ENCODE results near the gene STRA8.

Gene STRA8

GRCh38 chr7:135236727-135237126 lies 3.1 kb downstream of the STRA8 start:
- DNase-seq (ENCODE audit: low spot score) (no peak), ATAC-seq (ENCODE audit: low read depth) (no peak)
- Histone ChIP-seq H3K36me3 (ENCODE audit: low read depth) (no peaks in the 10 kb centered on the region), H3K4me1 (ENCODE audit: insufficient read depth, poor library complexity, severe bottlenecking) (no peaks in the 10 kb centered on the region), H3K27ac (ENCODE audit: poor library complexity, severe bottlenecking) (no peak overlapping the region), H3K4me3 (ENCODE audit: severe bottlenecking) (no peak overlapping the region), H3K27me3 (ENCODE audit: insufficient read depth, poor library complexity, severe bottlenecking) (no peaks in the 10 kb centered on the region), H3K9me3 (ENCODE audit: severe bottlenecking) (no peaks in the 10 kb centered on the region)
- TF ChIP-seq CTCF (IDR thresholded peaks at IDR 0.05; ENCODE audit: poor library complexity, severe bottlenecking), result no peak

GRCh38 chr7:135238112-135238744 lies 4.6 kb downstream of the STRA8 start:
- ATAC-seq (ENCODE audit: low read depth) (no peak), DNase-seq (ENCODE audit: low spot score) (no peak)
- Histone ChIP-seq H3K9me3 (ENCODE audit: severe bottlenecking) (no peaks in the 10 kb centered on the region), H3K4me3 (ENCODE audit: severe bottlenecking) (no peak overlapping the region), H3K36me3 (ENCODE audit: low read depth) (no peaks in the 10 kb centered on the region), H3K4me1 (ENCODE audit: insufficient read depth, poor library complexity, severe bottlenecking) (no peaks in the 10 kb centered on the region), H3K27me3 (ENCODE audit: insufficient read depth, poor library complexity, severe bottlenecking) (no peaks in the 10 kb centered on the region), H3K27ac (ENCODE audit: poor library complexity, severe bottlenecking) (no peak overlapping the region)
- TF ChIP-seq CTCF (IDR thresholded peaks at IDR 0.05; ENCODE audit: poor library complexity, severe bottlenecking), result peak; percentile 26

- Histone ChIP-seq H3K27ac (ENCODE audit: poor library complexity, severe bottlenecking) (no peak overlapping the region), H3K27me3 (ENCODE audit: insufficient read depth, poor library complexity, severe bottlenecking) (no peaks in the 10 kb centered on the region), H3K9me3 (ENCODE audit: severe bottlenecking) (no peaks in the 10 kb centered on the region), H3K36me3 (ENCODE audit: low read depth) (no peaks in the 10 kb centered on the region), H3K4me3 (ENCODE audit: severe bottlenecking) (no peak overlapping the region), H3K4me1 (ENCODE audit: insufficient read depth, poor library complexity, severe bottlenecking) (no peaks in the 10 kb centered on the region)
- no peak for DNase-seq (ENCODE audit: low spot score)
- no peak for ATAC-seq (ENCODE audit: low read depth)
- no peak for TF ChIP-seq CTCF (IDR thresholded peaks at IDR 0.05; ENCODE audit: poor library complexity, severe bottlenecking)
Observed at GRCh38 chr7:135239263-135239662, 5.6 kb downstream of the STRA8 start.

GRCh38 chr7:135240441-135240840 lies 6.8 kb downstream of the STRA8 start:
- Histone ChIP-seq H3K36me3 (ENCODE audit: low read depth) (no peaks in the 10 kb centered on the region), H3K27me3 (ENCODE audit: insufficient read depth, poor library complexity, severe bottlenecking) (no peaks in the 10 kb centered on the region), H3K27ac (ENCODE audit: poor library complexity, severe bottlenecking) (no peak overlapping the region), H3K9me3 (ENCODE audit: severe bottlenecking) (no peaks in the 10 kb centered on the region), H3K4me1 (ENCODE audit: insufficient read depth, poor library complexity, severe bottlenecking) (no peaks in the 10 kb centered on the region), H3K4me3 (ENCODE audit: severe bottlenecking) (no peak overlapping the region)
- no peak for TF ChIP-seq CTCF (IDR thresholded peaks at IDR 0.05; ENCODE audit: poor library complexity, severe bottlenecking)
- no peak for ATAC-seq (ENCODE audit: low read depth)
- no peak for DNase-seq (ENCODE audit: low spot score)

GRCh38 chr7:135242096-135242684 lies 8.6 kb downstream of the STRA8 start:
- H3K9me3 ChIP-seq (ENCODE audit: severe bottlenecking), result no peaks in the 10 kb centered on the region
- no peaks in the 10 kb centered on the region for H3K27me3 ChIP-seq (ENCODE audit: insufficient read depth, poor library complexity, severe bottlenecking)
- TF ChIP-seq CTCF (IDR thresholded peaks at IDR 0.05; ENCODE audit: poor library complexity, severe bottlenecking), result no peak
- H3K36me3 ChIP-seq (ENCODE audit: low read depth), result no peaks in the 10 kb centered on the region
- no peak overlapping the region for H3K4me3 ChIP-seq (ENCODE audit: severe bottlenecking)
- no peak overlapping the region for H3K27ac ChIP-seq (ENCODE audit: poor library complexity, severe bottlenecking)
- DNase-seq (ENCODE audit: low spot score), result no peak
- H3K4me1 ChIP-seq (ENCODE audit: insufficient read depth, poor library complexity, severe bottlenecking), result no peaks in the 10 kb centered on the region
- no peak for ATAC-seq (ENCODE audit: low read depth)

All from RWPE2 (cell line).